GM12891 (cell line): Measurements from ENCODE around the gene STX3.

ENCODE experiments used
- POLR2A ChIP-seq: IDR thresholded peaks from 2 replicates; pipeline ENCODE4 v1.6.1; 2011; ENCODE audit warnings: low read depth, low read length, control low read depth
- POLR2AphosphoS5 ChIP-seq: IDR thresholded peaks from 2 replicates; pipeline ENCODE4 v1.6.1; 2011; ENCODE audit warnings: low read depth, low read length, control low read depth

DNA sequence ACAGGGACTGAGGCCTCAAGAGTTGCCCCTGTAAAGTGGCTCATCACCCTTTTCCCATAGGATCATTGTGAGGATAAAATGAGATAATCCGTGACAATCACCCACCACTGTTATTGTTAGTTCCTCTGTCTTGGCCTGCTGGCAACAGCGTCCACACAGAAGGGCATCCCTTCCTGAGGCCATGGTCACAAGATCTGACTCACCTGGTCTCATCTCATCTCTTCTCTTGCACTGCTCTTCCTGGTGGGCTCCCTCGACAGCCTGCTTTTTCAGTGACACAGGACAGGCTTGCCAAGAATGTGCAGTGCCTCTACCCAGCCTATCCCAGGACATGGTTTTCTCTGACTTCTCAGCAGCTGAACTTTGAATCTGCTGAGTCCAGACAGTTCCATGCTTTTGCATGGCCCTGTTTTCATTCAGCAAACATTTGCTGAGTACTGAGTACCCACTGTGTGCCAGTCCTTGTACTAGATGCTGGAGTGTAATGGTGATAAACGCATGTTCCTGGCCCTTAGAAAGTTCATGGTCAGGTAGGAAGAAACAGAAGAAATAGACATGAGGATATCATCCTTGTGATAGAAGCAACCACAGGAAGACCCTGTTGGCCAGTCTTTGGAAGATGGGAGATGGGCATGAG, 3.3 kb downstream of the STX3 start:
- TF ChIP-seq POLR2AphosphoS5 (no peak), POLR2A (no peak)
